DMS53 (cell line): Measurements from ENCODE around the gene HACL1.
"Not testable (repeated sequence)": the region's sequence is repeated elsewhere in the genome, so short reads cannot be mapped to it uniquely, and the experiment has no call there.

Experiments used
- DNase-seq: peaks from one replicate; lab custom pipeline; 2025; lab: John Stamatoyannopoulos, UW

The HACL1 gene

DNA sequence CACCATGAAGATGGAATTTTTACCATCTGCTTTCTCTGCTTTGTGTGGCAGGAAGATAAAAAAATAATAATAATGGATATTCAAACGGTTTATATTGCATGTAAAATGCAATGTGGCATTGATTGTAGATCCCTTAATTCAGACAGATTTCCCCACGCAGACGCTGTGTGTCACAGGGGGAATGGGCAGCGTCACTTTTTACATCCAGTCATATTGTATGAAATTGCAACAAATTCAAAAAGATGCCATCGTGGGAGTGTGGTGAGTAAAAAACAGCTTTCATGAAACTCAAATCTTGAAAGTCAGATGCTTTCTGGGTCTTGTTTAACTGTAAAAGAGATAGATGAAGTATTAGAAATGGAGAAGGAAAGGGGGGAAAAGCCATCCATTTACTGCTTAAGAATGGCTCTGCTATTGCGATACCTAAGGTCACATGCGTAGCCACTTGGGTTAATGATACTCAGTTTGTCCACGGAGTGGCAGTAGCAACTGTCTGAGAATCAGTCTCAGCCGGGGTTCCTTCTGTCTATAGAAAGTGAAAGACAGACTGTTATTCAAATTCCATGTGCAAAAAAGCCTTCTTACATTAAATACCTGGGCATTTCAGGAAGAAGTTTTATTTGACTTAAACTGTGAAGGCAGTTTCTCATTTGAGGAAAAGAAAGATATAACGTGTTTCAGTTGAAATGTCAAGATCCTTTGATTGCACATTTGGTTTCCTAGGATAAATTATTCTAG lies 28.7 kb upstream of the HACL1 start:
- DNase-seq: peak; percentile 67

DNA sequence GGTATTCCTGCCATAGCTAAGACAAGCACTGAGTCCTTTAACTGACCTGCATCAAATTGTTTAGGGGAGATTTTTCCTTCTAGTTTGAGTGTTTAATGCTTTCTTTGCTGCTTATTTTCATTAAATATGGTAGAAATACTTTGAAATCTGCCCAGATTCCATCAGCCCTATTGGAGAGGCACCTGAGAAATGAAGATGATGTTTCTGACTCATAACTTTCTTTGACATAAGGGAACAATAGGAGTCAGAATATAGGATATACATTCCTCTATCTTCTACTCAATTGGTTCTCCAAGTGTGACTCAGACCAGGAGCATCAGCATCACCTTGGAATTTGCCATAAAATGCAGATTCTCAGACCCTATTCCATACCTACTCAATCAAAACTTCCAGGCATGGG lies 27.6 kb upstream of the HACL1 start:
- DNase-seq: no peak

DNA sequence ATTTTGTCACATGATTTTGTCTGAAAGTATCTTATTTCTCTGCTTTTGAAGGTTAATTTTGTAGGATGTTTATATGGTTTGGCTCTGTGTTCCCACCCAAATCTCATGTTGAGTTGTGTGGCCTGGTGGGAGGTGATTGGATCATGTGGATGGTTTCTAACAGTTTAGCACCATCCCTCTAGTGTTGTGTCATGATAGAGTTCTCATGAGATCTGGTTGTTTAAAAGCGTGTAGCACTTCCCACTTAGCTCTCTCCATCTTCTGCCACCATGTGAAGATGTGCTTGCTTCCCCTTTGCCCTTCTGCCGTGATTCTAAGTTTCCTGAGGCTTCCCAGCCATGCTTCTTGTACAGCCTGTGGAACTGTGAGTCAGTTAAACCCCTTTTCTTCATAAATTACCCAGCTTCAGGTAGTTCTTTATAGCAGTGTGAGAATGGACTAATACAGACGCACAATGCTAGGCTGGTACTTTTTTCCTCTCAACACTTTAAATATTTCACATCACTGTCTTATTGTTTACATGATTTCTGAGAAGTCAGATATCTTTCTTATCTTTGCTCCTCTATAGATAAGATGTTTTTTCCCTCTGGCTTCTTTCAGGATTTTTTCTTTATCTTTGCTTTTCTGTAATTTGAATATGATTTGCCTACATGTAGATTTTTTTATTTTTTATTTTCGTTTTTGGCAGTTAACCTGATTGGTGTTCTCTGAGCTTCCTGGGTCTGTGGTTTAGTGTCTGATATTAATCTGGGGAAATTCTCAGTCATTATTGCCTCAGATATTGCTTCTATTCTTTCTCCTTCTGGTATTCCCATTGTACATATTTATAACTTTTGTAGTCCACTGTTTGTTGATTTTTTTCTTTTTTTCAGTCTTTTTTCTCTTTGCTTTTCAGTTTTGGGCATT lies 22.4 kb upstream of the HACL1 start:
- no peak for DNase-seq

DNA sequence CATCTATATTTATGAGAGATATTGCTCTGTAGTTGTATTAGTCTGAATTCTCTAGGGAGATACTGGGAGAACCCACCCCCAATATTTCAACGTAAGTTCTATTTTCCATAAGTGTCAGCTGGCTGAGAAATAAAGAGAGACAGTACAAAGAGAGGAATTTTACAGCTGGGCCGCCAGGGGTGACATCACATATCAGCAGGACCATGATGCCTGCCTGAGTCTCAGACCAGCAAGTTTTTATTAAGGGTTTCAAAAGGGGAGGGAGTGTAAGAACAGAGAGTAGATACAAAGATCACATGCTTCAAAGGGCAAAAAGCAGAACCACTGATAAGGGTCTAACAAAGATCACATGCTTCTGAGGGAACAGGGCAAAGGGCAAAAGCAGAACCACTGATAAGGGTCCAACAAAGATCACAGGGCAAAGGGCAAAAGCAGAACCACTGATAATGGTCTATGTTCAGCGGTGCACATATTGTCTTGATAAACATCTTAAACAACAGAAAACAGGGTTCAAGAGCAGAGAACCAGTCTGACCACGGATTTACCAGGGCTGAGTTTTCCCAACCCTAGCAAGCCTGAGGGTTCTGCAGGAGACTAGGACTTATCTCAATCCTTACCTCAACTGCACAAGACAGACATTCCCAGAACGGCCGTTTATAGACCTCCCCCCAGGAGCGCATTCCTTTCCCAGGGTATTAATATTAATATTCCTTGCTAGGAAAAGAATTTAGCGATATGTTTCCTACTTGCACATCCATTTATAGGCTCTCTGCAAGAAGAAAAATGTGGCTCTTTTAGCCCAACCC lies 18.5 kb upstream of the HACL1 start:
- not testable (repeated sequence) for DNase-seq

DNA sequence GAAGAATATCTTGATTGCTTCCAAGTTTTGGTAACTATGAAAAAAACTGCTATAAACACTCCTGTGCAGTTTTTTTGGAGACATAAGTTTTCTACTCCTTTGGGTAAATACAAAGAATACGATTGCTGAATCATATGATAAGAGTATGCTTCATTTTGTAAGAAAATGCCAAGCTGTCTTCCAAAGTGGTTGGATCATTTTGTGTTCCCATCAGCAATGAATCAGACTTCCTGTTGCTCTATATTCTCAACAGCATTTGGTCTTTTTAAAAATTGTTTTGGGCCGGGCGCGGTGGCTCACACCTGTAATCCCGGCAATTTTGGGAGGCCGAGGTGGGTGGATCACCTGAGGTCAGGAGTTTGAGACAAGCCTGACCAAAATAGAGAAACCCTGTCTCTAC lies 14.7 kb upstream of the HACL1 start:
- DNase-seq: no peak

DNA sequence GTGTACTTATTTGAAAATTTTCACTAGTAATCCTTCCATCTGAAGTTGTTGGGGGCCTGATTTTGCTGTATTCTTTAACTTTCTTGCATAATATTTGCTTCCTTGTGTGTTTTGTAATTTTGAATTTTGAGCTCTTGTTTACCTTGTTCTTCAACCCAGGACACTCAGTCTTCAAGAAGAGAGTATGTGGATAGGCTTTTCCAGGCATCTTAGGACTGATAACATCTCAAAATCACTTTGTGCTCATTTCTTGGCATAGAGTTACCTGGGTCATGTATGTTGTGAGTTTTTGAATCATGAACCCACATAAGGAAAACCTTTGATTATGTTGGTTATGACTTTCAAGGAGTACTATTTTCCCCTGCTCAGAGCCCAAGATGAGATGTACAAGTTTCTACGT lies 13.6 kb upstream of the HACL1 start:
- DNase-seq: no peak

DNA sequence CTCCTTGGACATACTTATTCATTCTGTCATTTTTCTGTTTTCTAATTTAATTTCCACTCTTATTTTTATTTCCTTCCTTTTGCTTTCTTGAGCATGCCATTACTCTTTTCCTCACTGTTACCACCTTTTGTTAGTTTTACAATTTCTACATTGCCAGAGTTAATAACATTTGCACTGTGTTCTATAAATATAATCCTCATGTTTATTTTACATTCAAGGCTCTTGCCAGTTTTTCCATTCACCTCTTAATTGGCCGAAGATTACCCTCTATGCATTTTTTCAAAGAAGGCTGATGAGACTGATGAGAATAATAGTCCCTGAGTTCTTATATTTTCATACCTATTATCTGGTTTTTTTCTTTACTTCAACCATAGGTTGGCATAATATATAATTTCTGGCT lies 10.6 kb upstream of the HACL1 start:
- no peak for DNase-seq

DNA sequence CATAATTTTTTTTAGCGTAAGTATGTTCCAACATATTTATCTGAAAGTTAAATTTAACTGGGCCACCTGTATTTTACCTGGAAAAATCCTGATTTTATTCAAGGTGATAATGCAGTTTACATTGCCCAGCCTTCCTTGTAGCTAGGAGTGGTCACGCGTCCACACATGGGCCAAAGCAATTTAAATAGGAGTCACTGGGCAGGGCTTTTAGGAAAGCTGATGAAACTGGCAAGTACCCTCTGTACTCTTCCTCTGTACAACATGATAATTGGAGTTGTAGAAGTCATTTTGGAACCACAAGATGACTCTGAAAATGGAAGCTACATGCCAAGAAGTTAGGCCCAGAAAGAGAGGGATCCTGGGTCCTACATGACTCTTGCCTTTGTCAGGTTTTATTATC lies 9.6 kb upstream of the HACL1 start:
- no peak for DNase-seq

DNA sequence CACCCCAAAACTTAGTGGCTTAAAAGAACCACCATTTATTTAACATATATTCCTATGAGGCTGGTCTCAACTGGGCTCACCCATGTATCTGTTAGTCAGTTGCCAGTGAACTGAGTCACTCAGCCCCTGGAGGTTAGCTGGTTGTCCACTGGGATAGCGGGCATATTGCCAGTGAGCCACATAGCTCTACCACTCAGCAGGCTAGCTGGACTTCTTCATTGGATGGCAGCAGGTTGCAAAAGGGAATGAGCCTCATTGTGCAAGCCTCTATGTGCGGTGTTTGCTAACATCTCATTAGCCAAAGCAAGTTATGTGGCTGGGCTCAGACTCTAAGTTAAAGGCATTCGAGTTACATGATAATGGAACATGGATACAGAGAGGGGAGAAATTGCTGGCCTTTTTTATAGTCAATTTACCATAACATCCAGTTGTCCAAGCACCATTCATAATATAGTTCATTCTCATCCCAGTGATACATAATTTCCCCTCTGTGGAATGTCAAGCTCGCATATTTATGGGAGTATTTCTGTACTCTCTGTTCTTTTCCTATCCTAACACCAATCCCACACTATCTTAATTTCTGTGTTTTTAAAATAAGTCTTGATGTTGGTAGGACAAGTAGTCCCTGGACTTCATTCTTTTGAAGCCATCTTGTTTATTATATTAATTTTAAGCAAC lies 8.9 kb upstream of the HACL1 start:
- no peak for DNase-seq

DNA sequence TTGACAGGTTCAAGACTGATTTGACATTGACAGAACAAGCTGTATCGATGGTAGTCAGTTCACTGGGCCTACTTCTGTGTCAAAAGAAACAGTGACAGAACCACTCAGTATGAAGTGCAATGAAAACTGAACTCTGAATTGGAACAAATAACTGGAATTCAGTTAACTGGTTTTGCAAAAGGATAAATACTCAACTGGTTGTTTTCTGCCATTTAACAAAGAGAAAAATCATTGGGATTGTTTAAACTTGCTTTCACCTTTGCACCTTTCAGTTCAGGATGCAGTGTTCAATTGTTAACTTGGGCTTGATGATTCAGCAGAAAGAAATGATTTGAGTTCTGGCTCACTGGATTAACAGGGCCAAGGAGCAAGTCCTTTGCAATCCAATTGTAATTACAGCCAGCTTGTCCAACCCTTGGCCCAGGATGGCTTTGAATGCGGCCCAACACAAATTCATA lies 5.1 kb upstream of the HACL1 start:
- no peak for DNase-seq

DNA sequence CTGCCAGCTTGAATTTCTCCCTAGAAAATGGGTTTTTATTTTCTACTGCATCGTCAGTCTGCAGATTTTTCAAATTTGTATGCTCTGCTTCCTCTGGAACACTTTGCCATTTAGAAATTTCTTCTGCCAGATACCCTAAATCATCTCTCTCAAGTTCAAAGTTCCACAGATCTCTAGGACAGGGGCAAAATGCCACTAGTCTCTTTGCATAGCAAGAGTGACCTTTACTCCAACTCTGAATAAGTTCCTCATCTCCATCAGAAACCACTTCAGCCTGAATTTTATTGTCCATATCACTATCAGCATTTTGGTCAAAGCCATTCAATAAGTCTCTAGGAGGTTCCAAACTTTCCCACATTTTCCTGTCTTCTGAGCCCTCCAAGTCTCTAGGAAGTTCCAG lies 3.2 kb upstream of the HACL1 start:
- DNase-seq: not testable (repeated sequence)

DNA sequence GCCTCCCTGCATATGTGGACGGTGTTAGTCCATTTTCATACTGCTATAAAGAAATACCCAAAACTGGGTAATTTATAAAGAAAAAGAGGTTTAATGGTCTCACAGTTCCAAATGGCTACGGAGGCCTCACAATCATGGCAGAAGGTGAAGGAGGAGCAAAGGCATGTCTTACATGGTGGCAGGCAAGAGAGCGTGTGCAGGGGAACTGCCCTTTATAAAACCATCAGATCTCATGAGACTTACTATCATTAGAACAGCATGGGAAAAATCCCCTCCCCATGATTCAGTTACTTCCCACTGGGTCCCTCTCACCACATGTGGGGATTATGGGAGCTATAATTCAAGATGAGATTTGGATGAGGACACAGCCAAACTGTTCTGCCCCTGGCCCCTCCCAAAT lies 1.4 kb upstream of the HACL1 start:
- DNase-seq: not testable (repeated sequence)

DNA sequence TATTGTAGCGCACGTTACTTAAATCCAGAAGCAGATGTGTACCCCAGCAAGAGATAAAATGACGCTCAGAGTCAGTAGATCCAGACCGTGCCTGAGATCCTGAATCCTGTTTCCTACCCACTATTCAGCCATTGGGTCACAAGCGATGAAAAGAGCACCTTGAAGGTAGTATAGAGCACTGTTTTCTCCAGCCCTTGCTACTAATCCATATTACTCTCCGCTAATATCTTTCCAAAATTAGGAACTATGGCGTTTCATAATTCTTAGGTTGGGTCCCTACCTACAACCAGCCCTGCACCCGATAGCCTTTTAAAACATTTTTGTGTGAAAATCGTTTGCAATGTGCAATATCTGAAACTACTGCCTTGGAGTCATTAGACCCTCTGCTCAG lies 772 bp upstream of the HACL1 start:
- DNase-seq: no peak

DNA sequence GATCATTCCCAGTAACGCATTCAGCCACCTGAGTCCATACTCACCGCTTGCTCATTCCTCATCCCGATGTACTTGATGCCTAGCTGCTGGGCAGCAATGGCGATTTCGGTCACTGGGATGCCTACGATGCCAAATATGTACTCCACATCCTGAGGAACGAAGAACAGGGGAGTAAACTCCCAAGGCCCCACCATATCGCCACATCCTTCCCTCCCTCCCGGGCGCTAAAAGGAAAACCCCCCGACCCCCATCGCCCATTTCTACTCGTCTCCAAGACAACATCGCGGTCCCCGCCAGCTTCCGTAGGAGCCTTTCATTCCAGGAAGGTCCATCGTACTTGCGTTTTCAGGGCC lies 347 bp downstream of the HACL1 start:
- DNase-seq: no peak

DNA sequence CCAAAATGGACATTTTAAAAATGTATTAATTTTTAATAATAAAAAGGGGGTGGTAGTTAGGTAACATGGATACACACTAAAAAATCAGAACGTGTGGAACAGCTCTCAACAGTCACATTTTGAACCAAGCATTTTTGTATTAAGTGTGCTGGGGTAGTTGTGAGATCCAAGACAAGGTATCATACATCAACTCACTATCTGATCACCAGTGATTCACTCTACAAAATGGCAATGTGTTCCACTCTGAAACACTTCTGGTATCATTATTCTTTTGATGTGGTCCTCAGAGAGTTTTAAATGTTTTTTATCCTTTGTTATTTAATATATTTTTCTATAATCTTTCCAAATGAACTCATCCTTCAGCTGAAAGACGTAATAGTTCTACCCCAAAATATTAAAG lies 5.4 kb downstream of the HACL1 start:
- DNase-seq: no peak

DNA sequence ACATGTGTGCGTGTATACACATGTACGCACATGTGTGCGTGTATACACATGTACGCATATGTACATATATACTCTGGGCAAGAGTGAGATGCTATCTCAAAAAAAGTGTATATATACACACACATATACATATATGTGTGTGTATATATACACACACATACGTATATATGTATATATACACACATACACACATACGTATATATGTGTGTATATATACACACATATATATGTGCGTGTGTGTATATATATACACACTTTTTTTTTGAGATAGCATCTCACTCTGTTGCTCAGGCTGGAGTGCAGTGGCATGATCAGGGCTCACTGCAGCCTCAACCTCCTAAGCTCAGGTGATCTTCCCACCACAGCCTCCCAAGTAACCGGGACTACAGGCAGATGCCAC lies 8.4 kb downstream of the HACL1 start:
- DNase-seq: no peak

DNA sequence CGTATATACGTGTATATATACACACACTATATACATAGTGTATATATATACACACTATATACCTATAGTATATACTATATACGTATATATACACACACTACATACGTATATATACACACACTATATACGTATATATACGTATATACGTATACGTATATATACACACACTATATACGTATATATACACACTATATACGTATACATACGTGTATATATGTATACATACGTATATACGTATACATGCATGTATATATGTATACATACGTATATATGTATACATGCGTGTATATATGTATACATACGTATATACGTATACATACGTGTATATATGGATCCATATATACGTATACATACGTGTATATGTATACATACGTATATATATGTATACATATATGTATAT lies 9.4 kb downstream of the HACL1 start:
- no peak for DNase-seq

DNA sequence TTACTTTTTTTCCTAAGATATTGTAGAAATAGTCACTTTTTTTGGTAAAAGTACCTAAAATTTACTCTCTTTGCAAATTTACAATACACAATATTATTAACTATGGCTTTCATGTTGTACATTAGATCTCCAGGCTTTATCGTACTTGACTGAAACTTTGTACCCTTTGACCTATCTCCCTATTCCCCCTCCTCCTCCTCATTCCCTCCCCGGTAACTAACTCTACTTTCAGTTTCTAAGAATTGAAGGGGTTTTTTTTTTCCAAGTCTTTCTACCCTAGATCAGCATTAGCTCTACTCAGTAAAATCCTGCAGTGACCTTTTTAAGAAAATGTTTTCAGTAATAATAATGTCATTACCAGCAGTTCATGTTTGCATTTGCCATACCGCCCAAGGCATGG lies 10.1 kb downstream of the HACL1 start:
- no peak for DNase-seq

DNA sequence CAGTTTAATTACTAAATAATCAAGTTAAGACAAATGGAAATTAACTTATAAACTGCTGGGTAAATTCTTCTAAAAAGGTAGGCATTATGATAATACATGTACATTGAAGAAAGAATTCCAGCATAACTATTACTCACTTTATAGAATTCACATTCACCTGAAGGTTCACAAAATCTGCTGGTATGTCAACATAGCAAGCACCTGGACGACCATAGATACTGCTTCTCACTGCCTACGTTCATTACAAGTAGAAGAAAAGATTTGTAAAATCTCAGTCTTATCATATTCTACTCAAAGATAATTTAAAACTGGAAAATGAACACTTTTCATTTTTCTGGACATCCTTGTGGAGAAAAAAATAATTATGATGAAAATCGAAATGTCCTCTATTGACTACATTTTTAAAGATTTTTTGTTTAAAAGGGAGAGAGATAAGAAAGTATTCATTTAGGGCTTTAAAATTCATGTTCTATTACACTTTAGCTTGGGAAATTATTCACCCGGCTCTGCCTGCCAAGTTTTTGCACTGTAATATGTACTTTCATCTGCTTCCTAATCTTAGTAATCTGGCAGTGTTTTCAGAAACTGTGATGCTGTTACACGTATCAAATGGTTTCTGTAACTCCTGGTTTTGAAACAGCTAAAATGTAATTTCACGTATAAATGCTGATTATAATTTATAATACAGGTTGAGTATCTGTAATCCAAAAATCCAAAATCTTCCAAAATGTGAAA lies 16.1 kb downstream of the HACL1 start:
- DNase-seq: no peak

DNA sequence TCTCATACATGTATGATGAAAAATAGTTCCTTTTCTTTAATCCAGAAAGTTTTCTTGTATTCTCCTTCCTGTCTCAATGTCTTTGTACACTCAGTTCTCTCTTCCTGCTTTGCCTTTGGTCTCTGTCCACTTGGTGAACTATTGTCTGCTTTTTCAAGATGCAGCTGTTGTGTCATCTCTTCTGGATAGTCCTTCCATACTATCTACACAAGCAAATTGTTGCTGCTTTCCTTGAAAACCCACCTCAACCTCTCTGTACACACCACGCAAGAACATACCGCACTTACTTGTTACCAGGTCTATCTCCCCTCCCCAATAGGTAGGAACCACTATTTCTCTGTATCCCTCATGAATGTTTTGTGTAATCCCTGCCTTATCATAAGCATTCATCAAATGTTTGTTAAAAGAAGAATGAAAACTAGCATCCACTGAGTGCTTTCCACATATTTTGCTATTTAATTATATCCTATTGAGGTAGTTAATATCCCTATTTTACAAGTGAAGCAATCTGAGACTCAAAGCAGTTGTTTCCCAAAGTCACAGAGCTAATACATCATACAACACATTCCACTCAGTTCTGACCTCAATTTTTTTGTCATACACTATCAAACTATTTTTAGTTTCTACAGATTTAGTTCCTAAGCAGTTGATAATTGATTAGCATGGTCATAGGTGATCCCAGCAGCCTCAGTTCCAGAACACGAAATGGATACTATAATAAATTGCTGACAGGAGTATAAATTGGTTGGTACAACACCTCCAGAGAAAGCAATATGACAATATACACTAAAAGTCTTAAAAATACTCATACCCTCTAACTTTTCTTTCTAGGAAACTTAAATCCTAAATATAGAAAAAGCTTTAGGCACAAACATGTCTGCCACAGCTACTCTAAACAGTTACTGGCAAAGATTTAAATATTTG lies 19.6 kb downstream of the HACL1 start:
- no peak for DNase-seq
